Gastrocnemius medialis (tissue), 4 donors: ENCODE results near the gene MTCL1. TPM values are rescaled to one million over a fixed set of nuclear protein-coding genes. Genes with fewer than 3 reads are reported as not detected.

Source experiments
- ATAC-seq, 2 donors: fragments of 150-250 bp; one replicate each; pipeline ENCODE4 v1.9.1; 2016
- DNase-seq, 2 donors: peaks; one replicate each; pipeline ENCODE4 v3.0.0-alpha.2; 2019
- H3K27ac ChIP-seq, 4 donors: fragments of 200-600 bp; sonication (generic); 1 replicate in 1 of 4; 2 replicates in 3 of 4; pipeline ENCODE4 v1.5.1; 2016 to 2018; ENCODE audit warnings: mild to moderate bottlenecking in 2 of 4, moderate library complexity in 1 of 4
- H3K27me3 ChIP-seq, 3 donors: fragments of 200-600 bp; sonication (generic) in 2 of 3; 1 replicate in 1 of 3; 2 replicates in 2 of 3; pipeline versions ENCODE4 v1.5.1 to v1.6.0; 2016 to 2019; ENCODE audit warnings: mild to moderate bottlenecking in 1 of 3, moderate library complexity in 1 of 3
- H3K36me3 ChIP-seq, 2 donors: fragments of 200-600 bp; sonication (generic) in 1 of 2; one replicate each; pipeline ENCODE4 v1.5.1; 2017 to 2018
- H3K4me1 ChIP-seq, 2 donors: fragments of 200-600 bp; sonication (generic) in 1 of 2; one replicate each; pipeline ENCODE4 v1.5.1; 2016 to 2017; ENCODE audit warnings: mild to moderate bottlenecking in 2 of 2
- H3K4me3 ChIP-seq, 4 donors: fragments of 200-600 bp; sonication (generic) in 3 of 4; 1 replicate in 1 of 4; 2 replicates in 3 of 4; pipeline ENCODE4 v1.5.1; 2016 to 2019; ENCODE audit warnings: mild to moderate bottlenecking in 2 of 4
- H3K9me3 ChIP-seq, 3 donors: fragments of 200-600 bp; sonication (generic) in 2 of 3; 1 replicate in 1 of 3; 2 replicates in 2 of 3; pipeline ENCODE4 v1.5.1; 2016 to 2019
- CTCF ChIP-seq, 5 experiments: fragments of 450-650 bp in 3 of 5; fragments of 200-600 bp in 2 of 5; sonication (generic) in 2 of 5; IDR thresholded peaks in 4 of 5; conservative IDR thresholded peaks in 1 of 5; 1 replicate in 4 of 5; 2 replicates in 1 of 5; pipeline ENCODE4 v1.5.1; 2016 to 2019; ENCODE audit warnings: antibody characterized with exemption in 5 of 5, mild to moderate bottlenecking in 3 of 5, moderate library complexity in 3 of 5
- POLR2A ChIP-seq, 2 donors: fragments of 450-650 bp; IDR thresholded peaks; one replicate each; pipeline ENCODE4 v1.6.1; 2017; ENCODE audit warnings: antibody characterized with exemption in 2 of 2, mild to moderate bottlenecking in 2 of 2, moderate library complexity in 2 of 2
- in situ Hi-C, 4 donors: fragments of 200-750 bp; cut with MboI; loops; one replicate each; pipeline versions ENCODE4 v1.15.0 to v1.8.0; 2017; ENCODE audit warnings: low sequenced_read_pairs in 4 of 4
- intact Hi-C: fragments of 100-400 bp; cut with DNase I; formaldehyde crosslinking; loops from one replicate; pipeline ENCODE4 v1.15.1; 2023; ENCODE audit warnings: low total_unique reads
- total RNA-seq, 4 donors: library from RNA; depleted of rRNA; stranded (reverse); fragments of >200 nt; gene quantifications; one replicate each; pipeline versions ENCODE4 v1.1.0 to v1.2.3, GENCODE V29; 2016

Gene MTCL1
- total RNA-seq, 4 donors from 2014 or later: 2.0 to 8.6 (median 3.5) TPM

- TF ChIP-seq CTCF (IDR thresholded peaks at IDR 0.05 in 4 of 5, conservative IDR thresholded peaks at IDR 0.05 in 1 of 5) (no peak), POLR2A (IDR thresholded peaks at IDR 0.05) (no peak)
- DNase-seq (no peak), ATAC-seq (no peak)
- no peak overlapping the region for H3K27ac ChIP-seq
- H3K27me3 ChIP-seq: no peaks in the 10 kb centered on the region
- in situ Hi-C loops: no loop called here
- intact Hi-C loops: no loop called here
- no peaks in the 10 kb centered on the region for H3K9me3 ChIP-seq
- no peak overlapping the region for H3K4me3 ChIP-seq
- H3K36me3 ChIP-seq: no peaks in the 10 kb centered on the region
- peaks cover 0 to 9% of the 10 kb centered on the region in 2 donors for H3K4me1 ChIP-seq
These were observed 29.1 kb downstream of the MTCL1 start for GRCh38 chr18:8734496-8734895.

- peaks cover 0 to 4% of the 10 kb centered on the region in 2 donors for H3K4me1 ChIP-seq
- H3K4me3 ChIP-seq: no peak overlapping the region
- no peaks in the 10 kb centered on the region for H3K36me3 ChIP-seq
- no peak overlapping the region for H3K27ac ChIP-seq
- H3K27me3 ChIP-seq: no peaks in the 10 kb centered on the region
- ATAC-seq (no peak), DNase-seq (no peak)
- TF ChIP-seq CTCF (IDR thresholded peaks at IDR 0.05 in 4 of 5, conservative IDR thresholded peaks at IDR 0.05 in 1 of 5): no peak
- no peak for TF ChIP-seq POLR2A (IDR thresholded peaks at IDR 0.05)
- in situ Hi-C loops: no loop called here
- intact Hi-C loops: no loop called here
- H3K9me3 ChIP-seq: no peaks in the 10 kb centered on the region
These were observed 29.9 kb downstream of the MTCL1 start for GRCh38 chr18:8735274-8735673.

GRCh38 chr18:8741117-8741516 is 35.8 kb downstream of the MTCL1 start:
- Histone ChIP-seq H3K9me3 (no peaks in the 10 kb centered on the region), H3K36me3 (no peaks in the 10 kb centered on the region), H3K4me3 (no peak overlapping the region), H3K4me1 (peaks cover 8 to 10% of the 10 kb centered on the region in 2 donors), H3K27me3 (no peaks in the 10 kb centered on the region), H3K27ac (no peak overlapping the region)
- TF ChIP-seq CTCF (IDR thresholded peaks at IDR 0.05 in 4 of 5, conservative IDR thresholded peaks at IDR 0.05 in 1 of 5): no peak
- no peak for TF ChIP-seq POLR2A (IDR thresholded peaks at IDR 0.05)
- in situ Hi-C loops: no loop called here
- DNase-seq: no peak
- intact Hi-C loops: no loop called here
- no peak for ATAC-seq

- TF ChIP-seq POLR2A (IDR thresholded peaks at IDR 0.05) (no peak), CTCF (IDR thresholded peaks at IDR 0.05 in 4 of 5, conservative IDR thresholded peaks at IDR 0.05 in 1 of 5) (no peak)
- no peaks in the 10 kb centered on the region for H3K9me3 ChIP-seq
- no peak overlapping the region for H3K4me3 ChIP-seq
- DNase-seq (no peak), ATAC-seq (no peak)
- no peak overlapping the region for H3K27ac ChIP-seq
- no peaks in the 10 kb centered on the region for H3K27me3 ChIP-seq
- no peaks in the 10 kb centered on the region for H3K36me3 ChIP-seq
- intact Hi-C loops (no loop called here), in situ Hi-C loops (no loop called here)
- H3K4me1 ChIP-seq: peaks cover 8 to 10% of the 10 kb centered on the region in 2 donors
These were observed 36.2 kb downstream of the MTCL1 start for GRCh38 chr18:8741532-8741931.
